Caco-2 (cell line): ENCODE measurements around the gene SLC13A5. TPM values are rescaled to one million over a fixed set of nuclear protein-coding genes. Genes with fewer than 3 reads are reported as not detected.
A peak's percentile ranks its signal among the peaks of the same experiment; 100 is the strongest.
"Not testable (repeated sequence)": the region's sequence is repeated elsewhere in the genome, so short reads cannot be mapped to it uniquely, and the experiment has no call there.

Source experiments
- BruUV-seq: library from RNA; stranded (reverse); fragments of 400-500 nt; replicated peaks from 2 replicates; lab custom pipeline; 2021; lab: Mats Ljungman, UMichigan
- CTCF ChIA-PET: fragments of 300-600 bp; sonication (Branson Sonifier 250); formaldehyde crosslinking; loops from one replicate; lab custom pipeline; 2022; ENCODE audit warnings: antibody characterized with exemption; lab: Charles Lee
- POLR2A ChIA-PET: fragments of 300-600 bp; sonication (Branson Sonifier 250); formaldehyde crosslinking; loops from one replicate; lab custom pipeline; 2022; ENCODE audit warnings: antibody characterized with exemption; lab: Charles Lee
- DNase-seq, 2 experiments: peaks; one replicate each; pipeline versions ENCODE4 v3.0.0 to v3.0.0-alpha.2; 2020 to 2022
- H3K27me3 ChIP-seq: replicated peaks from 2 replicates; pipeline ENCODE4 v1.6.0; 2011; ENCODE audit warnings: low read length; ENCODE audit not compliant: control insufficient read depth, insufficient read depth
- H3K36me3 ChIP-seq: 2 replicates; pipeline ENCODE4 v1.5.1; 2011; ENCODE audit warnings: low read length; ENCODE audit not compliant: control insufficient read depth, insufficient read depth
- H3K4me1 ChIP-seq: fragments of 250-450 bp; sonication (Bioruptor Pico); 2 replicates; pipeline ENCODE4 v1.5.1; 2020; ENCODE audit warnings: mild to moderate bottlenecking
- H3K4me3 ChIP-seq: 2 replicates; pipeline ENCODE4 v1.5.1; 2011; ENCODE audit warnings: low read depth, mild to moderate bottlenecking, control low read depth, low read length
- H3K9me3 ChIP-seq: fragments of 250-450 bp; sonication (Bioruptor Pico); 2 replicates; pipeline ENCODE4 v1.5.1; 2020; ENCODE audit warnings: mild to moderate bottlenecking, moderate library complexity
- H3K27ac Mint-ChIP-seq: one replicate; pipeline ENCODE4 v1.8.0; 2022; ENCODE audit warnings: mixed read lengths; ENCODE audit not compliant: unreplicated experiment
- H3K27me3 Mint-ChIP-seq: one replicate; pipeline ENCODE4 v1.8.0; 2022; ENCODE audit warnings: mixed read lengths; ENCODE audit not compliant: insufficient read depth, unreplicated experiment
- H3K36me3 Mint-ChIP-seq: one replicate; pipeline ENCODE4 v1.8.0; 2022; ENCODE audit warnings: mild to moderate bottlenecking, mixed read lengths; ENCODE audit not compliant: insufficient read depth, unreplicated experiment
- H3K4me1 Mint-ChIP-seq: one replicate; pipeline ENCODE4 v1.8.0; 2022; ENCODE audit warnings: low read depth, mixed read lengths; ENCODE audit not compliant: unreplicated experiment
- H3K4me3 Mint-ChIP-seq: one replicate; pipeline ENCODE4 v1.8.0; 2022; ENCODE audit warnings: mild to moderate bottlenecking, moderate library complexity, mixed read lengths; ENCODE audit not compliant: unreplicated experiment
- H3K9me3 Mint-ChIP-seq: one replicate; pipeline ENCODE4 v1.8.0; 2022; ENCODE audit warnings: mixed read lengths; ENCODE audit not compliant: unreplicated experiment
- intact Hi-C: fragments of 100-400 bp; cut with micrococcal nuclease; formaldehyde crosslinking; loops from one replicate; pipeline ENCODE4 v1.10.0; 2022; ENCODE audit not compliant: unreplicated experiment
- total RNA-seq: library from RNA; stranded (reverse); gene quantifications from 2 replicates; pipeline ENCODE4 v1.2.3, GENCODE V29; 2022
- TF ChIP-seq, protein P1 (sequence below), 2 experiments: fragments of 200-600 bp in 1 of 2; IDR thresholded peaks; 1 replicate in 1 of 2; 2 replicates in 1 of 2; pipeline versions ENCODE4 v1.5.1 to v1.8.0; 2011 to 2022; ENCODE audit warnings: antibody characterized with exemption in 1 of 2, control low read depth in 1 of 2, inconsistent platforms in 1 of 2, low read depth in 1 of 2, low read length in 1 of 2, mild to moderate bottlenecking in 1 of 2, moderate library complexity in 1 of 2; ENCODE audit not compliant: insufficient read depth in 1 of 2, severe bottlenecking in 1 of 2, unreplicated experiment in 1 of 2

Gene SLC13A5
- total RNA-seq, 1 experiment from 2014 or later: 0.11 TPM

DNA sequence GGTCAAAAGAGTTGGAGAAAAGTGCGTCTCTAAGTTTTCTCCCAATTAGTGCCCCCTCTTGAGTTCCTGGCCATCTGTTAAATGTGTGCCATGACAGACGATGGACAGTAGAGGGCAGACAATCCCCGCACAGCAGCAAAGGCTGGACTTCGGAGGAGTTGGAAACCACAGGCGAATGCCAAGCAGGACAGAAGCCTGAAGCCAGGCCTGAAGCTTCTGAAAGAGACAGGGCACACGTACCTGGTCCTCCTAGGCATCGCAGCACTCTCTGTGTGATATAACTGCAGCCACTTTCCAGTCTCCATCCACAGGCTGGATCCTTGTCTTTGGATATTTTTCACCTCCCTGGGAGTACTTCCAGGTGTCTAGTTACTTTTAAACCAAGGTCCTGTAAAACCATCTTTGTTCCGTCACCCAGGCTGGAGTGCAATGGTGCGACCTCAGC, 47.1 kb downstream of the SLC13A5 start:
- Histone ChIP-seq H3K4me1 (no peaks in the 10 kb centered on the region), H3K36me3 (no peaks in the 10 kb centered on the region), H3K4me3 (no peak overlapping the region), H3K9me3 (no peaks in the 10 kb centered on the region), H3K27me3 (no peaks in the 10 kb centered on the region)
- no peaks in the 10 kb centered on the region for H3K9me3 Mint-ChIP-seq
- BruUV-seq: no TSS peak
- peak; percentile 66 to 69 for DNase-seq
- no peak overlapping the region for H3K27ac Mint-ChIP-seq
- no peaks in the 10 kb centered on the region for H3K36me3 Mint-ChIP-seq
- H3K27me3 Mint-ChIP-seq: no peaks in the 10 kb centered on the region
- no peaks in the 10 kb centered on the region for H3K4me1 Mint-ChIP-seq
- CTCF ChIA-PET: interaction anchor here (0.6 to 1.4 kb wide), 3 partner anchors 34 to 178 kb away, joined by 3 to 6 read pairs (median 6); partner anchors contain the start of gene TEKT1
- POLR2A ChIA-PET: no interaction called here
- intact Hi-C loops: loop anchor here (2.0 to 10.0 kb wide), 4 partner anchors 46 to 339 kb away; partner anchors contain the start of gene SLC13A5
- TF ChIP-seq, protein P1, sequence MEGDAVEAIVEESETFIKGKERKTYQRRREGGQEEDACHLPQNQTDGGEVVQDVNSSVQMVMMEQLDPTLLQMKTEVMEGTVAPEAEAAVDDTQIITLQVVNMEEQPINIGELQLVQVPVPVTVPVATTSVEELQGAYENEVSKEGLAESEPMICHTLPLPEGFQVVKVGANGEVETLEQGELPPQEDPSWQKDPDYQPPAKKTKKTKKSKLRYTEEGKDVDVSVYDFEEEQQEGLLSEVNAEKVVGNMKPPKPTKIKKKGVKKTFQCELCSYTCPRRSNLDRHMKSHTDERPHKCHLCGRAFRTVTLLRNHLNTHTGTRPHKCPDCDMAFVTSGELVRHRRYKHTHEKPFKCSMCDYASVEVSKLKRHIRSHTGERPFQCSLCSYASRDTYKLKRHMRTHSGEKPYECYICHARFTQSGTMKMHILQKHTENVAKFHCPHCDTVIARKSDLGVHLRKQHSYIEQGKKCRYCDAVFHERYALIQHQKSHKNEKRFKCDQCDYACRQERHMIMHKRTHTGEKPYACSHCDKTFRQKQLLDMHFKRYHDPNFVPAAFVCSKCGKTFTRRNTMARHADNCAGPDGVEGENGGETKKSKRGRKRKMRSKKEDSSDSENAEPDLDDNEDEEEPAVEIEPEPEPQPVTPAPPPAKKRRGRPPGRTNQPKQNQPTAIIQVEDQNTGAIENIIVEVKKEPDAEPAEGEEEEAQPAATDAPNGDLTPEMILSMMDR (IDR thresholded peaks at IDR 0.05; ENCODE audit: insufficient read depth in 1 of 2, low read depth in 1 of 2, low read length in 1 of 2, severe bottlenecking in 1 of 2, unreplicated experiment in 1 of 2): peak; percentile 47 to 81
- no peak overlapping the region for H3K4me3 Mint-ChIP-seq

DNA sequence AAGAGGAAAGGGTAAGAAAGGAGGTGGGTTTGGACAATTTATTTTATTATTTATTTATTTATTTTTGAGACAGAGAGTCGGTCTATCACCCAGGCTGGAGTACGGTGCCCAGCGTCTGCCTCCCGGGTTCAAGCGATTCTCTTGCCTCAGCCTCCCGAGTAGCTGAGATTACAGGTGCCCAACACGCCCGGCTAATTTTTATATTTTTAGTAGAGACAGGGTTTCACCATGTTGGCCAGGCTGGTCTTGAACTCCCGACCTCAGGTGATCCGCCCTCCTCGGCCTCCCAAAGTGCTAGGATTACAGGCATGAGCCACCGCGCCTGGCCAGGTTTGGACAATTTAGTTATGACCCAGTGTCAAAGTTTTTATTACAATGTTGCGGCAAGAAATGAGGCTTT, 50.0 kb downstream of the SLC13A5 start:
- H3K27me3 Mint-ChIP-seq, POLR2A ChIA-PET, CTCF ChIA-PET, H3K4me3 Mint-ChIP-seq, H3K27ac Mint-ChIP-seq, H3K9me3 ChIP-seq, DNase-seq, H3K36me3 Mint-ChIP-seq, H3K4me1 ChIP-seq, BruUV-seq, H3K9me3 Mint-ChIP-seq, H3K4me3 ChIP-seq, H3K4me1 Mint-ChIP-seq, H3K27me3 ChIP-seq, H3K36me3 ChIP-seq: not testable (repeated sequence)
- intact Hi-C loops: loop anchor here (10.0 kb wide), 1 partner anchor 342 kb away; no protein-coding TSS in a partner anchor

DNA sequence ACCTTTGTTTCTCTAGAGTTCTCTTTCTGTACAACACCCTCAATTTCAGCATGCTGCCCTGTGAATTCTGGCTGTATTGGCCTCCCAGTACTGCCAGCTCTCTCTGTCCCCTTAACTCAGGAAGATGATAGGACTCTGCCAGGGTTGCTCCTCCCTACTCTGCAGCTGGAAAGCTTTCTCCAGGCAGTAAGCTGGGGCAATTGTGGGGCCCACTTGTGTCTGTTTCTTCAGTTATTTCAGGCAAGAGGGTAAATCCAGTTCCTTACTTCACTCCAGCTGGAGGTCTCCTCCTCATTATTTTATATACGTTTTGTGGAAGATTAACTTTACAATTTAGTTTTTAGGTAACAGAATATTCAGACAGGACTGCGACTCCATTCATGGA, 51.7 kb downstream of the SLC13A5 start:
- no peaks in the 10 kb centered on the region for H3K4me1 ChIP-seq
- ChIA-PET CTCF (no interaction called here), POLR2A (no interaction called here)
- BruUV-seq: no TSS peak
- no peak overlapping the region for H3K27ac Mint-ChIP-seq
- TF ChIP-seq, protein P1 (IDR thresholded peaks at IDR 0.05; ENCODE audit: insufficient read depth in 1 of 2, low read depth in 1 of 2, low read length in 1 of 2, severe bottlenecking in 1 of 2, unreplicated experiment in 1 of 2): no peak
- H3K4me3 Mint-ChIP-seq: no peak overlapping the region
- no peaks in the 10 kb centered on the region for H3K4me1 Mint-ChIP-seq
- DNase-seq: no peak
- H3K9me3 Mint-ChIP-seq: no peaks in the 10 kb centered on the region
- H3K36me3 Mint-ChIP-seq: peaks cover 8% of the 10 kb centered on the region
- H3K4me3 ChIP-seq: no peak overlapping the region
- H3K36me3 ChIP-seq: no peaks in the 10 kb centered on the region
- intact Hi-C loops: loop anchor here (10.0 kb wide), 1 partner anchor 343 kb away; no protein-coding TSS in a partner anchor
- H3K27me3 ChIP-seq: no peaks in the 10 kb centered on the region
- no peaks in the 10 kb centered on the region for H3K27me3 Mint-ChIP-seq
- no peaks in the 10 kb centered on the region for H3K9me3 ChIP-seq
